ENCODE measurements around the gene SETD2.
A peak's percentile ranks its signal among the peaks of the same experiment; 100 is the strongest.

Gene SETD2

DNA sequence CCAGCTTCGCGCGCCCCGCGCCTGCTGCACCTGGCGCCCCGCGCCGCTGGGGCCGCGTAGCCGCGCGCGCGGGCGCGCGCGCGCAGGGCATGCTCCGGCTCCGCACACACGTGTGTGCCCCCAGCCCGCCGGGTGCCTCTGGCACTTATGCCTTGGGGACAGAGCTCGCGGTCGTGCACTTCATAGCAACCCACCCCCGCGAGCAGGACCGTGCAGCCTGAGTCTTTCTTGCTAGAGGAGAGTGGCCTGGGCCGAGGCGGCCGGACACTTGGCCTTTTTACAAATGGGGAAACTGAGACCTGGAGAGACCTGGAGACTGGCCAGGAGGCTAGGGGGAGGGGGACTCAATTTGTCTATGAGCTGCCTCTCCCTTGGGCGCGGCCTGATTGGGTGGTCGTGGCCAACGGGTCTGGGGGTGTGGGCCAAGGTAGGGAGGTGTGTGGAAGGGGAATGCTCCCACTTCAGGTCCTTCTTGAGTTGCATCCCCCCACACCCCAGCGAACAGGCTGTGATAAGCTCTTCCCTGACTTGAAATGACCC lies 183.9 kb downstream of the SETD2 start:
- DNase-seq, result no peak

- DNase-seq, result peak; percentile 96
These were observed 184.6 kb downstream of the SETD2 start, which contains the start of gene NBEAL2 for GRCh38 chr3:46978985-46979944. Gene NBEAL2, plus strand, starts transcription at chr3:46979666. Its CDS starts 196 bp downstream, at chr3:46979862.

DNA sequence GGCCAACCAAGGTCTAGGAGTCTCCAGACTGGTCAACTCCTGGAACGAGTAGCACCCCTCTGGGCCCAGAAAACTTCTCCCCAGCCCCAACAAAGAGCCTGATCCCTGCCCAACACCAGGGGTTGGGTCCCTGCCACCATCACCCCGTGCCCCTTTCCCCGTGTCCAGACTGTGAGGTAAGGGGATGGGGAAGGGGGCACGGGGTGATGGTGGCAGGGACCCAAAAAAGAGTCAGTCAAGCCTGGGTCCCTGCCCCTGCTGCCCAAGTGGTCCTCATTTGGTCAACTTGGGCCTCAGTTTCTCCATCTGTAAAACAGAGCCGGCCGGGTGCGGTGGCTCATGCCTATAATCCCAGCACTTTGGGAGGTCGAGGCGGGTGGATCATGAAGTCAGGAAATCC lies 185.5 kb downstream of the SETD2 start:
- no peak for DNase-seq

GRCh38 chr3:46977811-46978195 lies 186.1 kb downstream of the SETD2 start:
- no peak for DNase-seq

- peak; percentile 97 to 98 for DNase-seq
These were observed 187.4 kb downstream of the SETD2 start, which contains the start of gene CCDC12 for GRCh38 chr3:46976326-46977190. Gene CCDC12, minus strand, starts transcription at chr3:46976745. Its CDS starts 13 bp downstream, at chr3:46976732.

- no peak for DNase-seq
These were observed 189.3 kb downstream of the SETD2 start for GRCh38 chr3:46974421-46975171.

DNA sequence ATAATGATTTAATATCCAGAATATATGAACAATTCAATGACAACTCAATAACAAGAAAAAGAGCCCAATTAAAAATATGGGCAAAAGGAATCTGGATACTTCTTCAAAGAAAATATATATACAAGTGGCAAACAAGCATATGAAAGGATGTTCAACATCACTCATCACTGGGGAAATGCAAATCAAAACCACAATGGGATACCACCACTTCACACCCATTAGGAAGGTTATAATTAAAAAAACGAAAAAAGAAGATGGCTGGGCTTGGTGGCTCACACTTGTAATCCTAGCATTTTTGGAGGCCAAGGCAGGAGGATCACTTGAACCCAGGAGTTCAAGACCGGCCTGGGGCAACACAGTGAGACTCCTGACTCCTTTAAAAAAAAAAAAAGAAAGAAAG lies 191.5 kb downstream of the SETD2 start:
- peak in 1 of 2 donors; percentile 19 for DNase-seq

GRCh38 chr3:46971742-46972141 lies 192.2 kb downstream of the SETD2 start:
- DNase-seq, result peak in 1 of 2 donors; percentile 23

DNA sequence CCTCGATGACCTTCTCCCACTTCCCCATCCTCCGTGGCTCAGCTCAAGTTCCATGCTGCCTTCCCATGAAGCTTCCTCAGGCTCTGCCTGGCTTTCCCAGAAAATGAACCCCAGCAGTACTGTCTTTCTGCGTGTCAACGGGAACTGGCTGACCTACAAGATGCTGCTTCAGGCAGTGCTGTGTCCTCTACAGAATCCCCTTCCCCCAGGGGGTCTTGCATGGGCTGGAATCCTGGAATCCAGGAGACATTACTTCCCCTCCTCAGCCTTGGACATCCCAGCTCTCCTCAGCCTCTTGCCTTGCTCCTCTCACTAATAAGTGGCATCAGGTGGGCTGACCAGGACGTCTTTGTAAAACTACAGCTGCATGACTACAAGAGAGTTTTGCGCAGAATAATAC lies 192.8 kb downstream of the SETD2 start:
- no peak for DNase-seq

DNA sequence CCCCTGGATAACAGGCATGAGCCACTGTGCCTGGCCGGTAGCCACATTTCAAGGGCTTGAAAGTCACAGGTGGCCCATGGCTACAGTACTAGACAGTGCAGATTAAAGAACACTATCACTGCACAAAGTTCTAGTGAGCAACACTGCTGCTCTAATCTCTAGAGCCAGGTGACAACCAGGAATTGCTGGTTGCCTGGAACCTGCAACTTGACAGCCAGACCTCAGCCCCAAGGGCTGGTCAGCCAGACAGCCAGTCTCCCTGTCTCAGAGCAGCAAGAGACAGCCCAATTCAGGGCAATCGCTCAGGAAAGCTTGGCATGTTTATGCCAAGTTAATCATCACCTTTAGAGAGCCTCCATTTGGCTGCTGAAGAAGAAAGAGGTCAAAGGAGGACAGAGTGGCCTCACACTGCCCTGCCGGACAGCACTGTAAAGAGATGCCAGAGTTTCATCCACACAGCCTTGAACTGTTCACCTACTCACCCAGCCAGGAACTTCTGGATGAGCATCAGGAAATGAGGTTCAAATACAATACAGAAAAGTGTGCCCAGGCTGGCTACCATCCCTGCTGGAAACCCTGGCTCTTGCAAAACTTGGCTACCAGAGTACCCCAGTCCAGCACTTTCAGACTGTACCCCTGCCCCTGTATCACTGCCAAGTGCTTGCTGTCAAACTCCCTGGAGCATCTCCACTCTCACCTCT lies 193.4 kb downstream of the SETD2 start:
- DNase-seq, result no peak

DNA sequence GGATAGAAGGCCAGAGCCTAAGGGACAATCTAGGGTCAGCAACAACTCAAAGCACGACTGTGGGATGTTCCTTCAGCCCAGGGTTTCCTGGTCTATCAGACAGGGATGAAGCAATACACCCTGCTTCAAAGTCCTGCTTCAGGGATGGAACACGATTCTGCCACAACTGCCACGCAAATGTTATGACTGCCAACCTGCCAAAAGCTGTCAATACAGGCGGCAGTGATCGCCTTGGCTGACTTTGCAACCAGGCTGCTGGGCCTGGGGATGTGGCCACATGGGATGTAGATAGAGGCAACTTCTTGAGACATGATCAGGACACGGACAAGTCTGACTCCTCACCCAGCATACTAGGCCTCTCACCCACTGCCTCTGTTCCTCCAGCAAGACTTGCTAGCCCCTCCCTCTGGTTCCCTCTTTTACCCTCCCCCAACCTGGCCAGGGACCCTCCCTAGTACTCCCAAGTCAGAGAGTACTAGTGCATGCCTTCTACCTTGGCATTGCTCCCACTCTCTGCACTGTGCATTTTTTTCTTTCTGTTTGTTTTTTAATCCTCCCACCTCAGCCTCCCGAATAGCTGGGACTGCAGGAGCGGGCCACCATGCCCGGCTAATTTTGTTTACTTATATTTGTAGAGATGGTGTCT lies 195.0 kb downstream of the SETD2 start:
- no peak for DNase-seq

- DNase-seq, result peak in 1 of 2 donors; percentile 20
These were observed 197.1 kb downstream of the SETD2 start for GRCh38 chr3:46966811-46967210.
